Hematopoietic multipotent progenitor cell treated with erythropoietin and hydrocortisone succinate and interleukin-3 and kit ligand, for 17 days (in vitro differentiated cells): ENCODE data around the gene TBPL2.

Experiments used
- DNase-seq: peaks from one replicate; pipeline ENCODE4 v3.0.0-alpha.2; 2015; ENCODE audit warnings: low spot score

The TBPL2 gene

GRCh38 chr14:55401751-55402150 lies 38.7 kb downstream of the TBPL2 start:
- no peak for DNase-seq

GRCh38 chr14:55399852-55400251 lies 40.6 kb downstream of the TBPL2 start:
- DNase-seq = peak; percentile 54

- DNase-seq = no peak
Measured at GRCh38 chr14:55399183-55399582, 41.2 kb downstream of the TBPL2 start.

GRCh38 chr14:55398679-55399078 lies 41.7 kb downstream of the TBPL2 start:
- DNase-seq = no peak

GRCh38 chr14:55389330-55389729 lies 51.1 kb downstream of the TBPL2 start:
- DNase-seq = peak; percentile 59

- DNase-seq = peak; percentile 67
Measured at GRCh38 chr14:55388160-55388559, 52.3 kb downstream of the TBPL2 start.

GRCh38 chr14:55387121-55387520 lies 53.3 kb downstream of the TBPL2 start:
- DNase-seq = peak; percentile 63

- peak; percentile 85 for DNase-seq
Measured at GRCh38 chr14:55386037-55386808, 54.2 kb downstream of the TBPL2 start.

GRCh38 chr14:55384536-55384935 lies 55.9 kb downstream of the TBPL2 start:
- DNase-seq = no peak

- DNase-seq = peak; percentile 90
Measured at GRCh38 chr14:55383541-55384140, 56.8 kb downstream of the TBPL2 start.

- DNase-seq = peak; percentile 63
Measured at GRCh38 chr14:55383056-55383466, 57.4 kb downstream of the TBPL2 start.

GRCh38 chr14:55382483-55382882 lies 57.9 kb downstream of the TBPL2 start:
- no peak for DNase-seq

- no peak for DNase-seq
Measured at GRCh38 chr14:55381561-55381960, 58.9 kb downstream of the TBPL2 start.

GRCh38 chr14:55381040-55381439 lies 59.4 kb downstream of the TBPL2 start:
- no peak for DNase-seq

- no peak for DNase-seq
Measured at GRCh38 chr14:55377236-55377635, 63.2 kb downstream of the TBPL2 start.

GRCh38 chr14:55374771-55375170 lies 65.6 kb downstream of the TBPL2 start:
- DNase-seq = no peak

- DNase-seq = peak; percentile 42
Measured at GRCh38 chr14:55373784-55374705, 66.4 kb downstream of the TBPL2 start.

GRCh38 chr14:55372825-55373224 lies 67.6 kb downstream of the TBPL2 start:
- peak; percentile 50 for DNase-seq

- DNase-seq = no peak
Measured at GRCh38 chr14:55372423-55372822, 68.0 kb downstream of the TBPL2 start.

- DNase-seq = peak; percentile 86
Measured at GRCh38 chr14:55370883-55371455, 69.4 kb downstream of the TBPL2 start.

- no peak for DNase-seq
Measured at GRCh38 chr14:55366271-55366670, 74.1 kb downstream of the TBPL2 start.
